Eye (tissue), 1 donor: Measurements from ENCODE around the gene CRHR1.

Experiments
- DNase-seq: peaks from one replicate; pipeline ENCODE4 v3.0.0-alpha.2; 2015

Gene CRHR1

DNA sequence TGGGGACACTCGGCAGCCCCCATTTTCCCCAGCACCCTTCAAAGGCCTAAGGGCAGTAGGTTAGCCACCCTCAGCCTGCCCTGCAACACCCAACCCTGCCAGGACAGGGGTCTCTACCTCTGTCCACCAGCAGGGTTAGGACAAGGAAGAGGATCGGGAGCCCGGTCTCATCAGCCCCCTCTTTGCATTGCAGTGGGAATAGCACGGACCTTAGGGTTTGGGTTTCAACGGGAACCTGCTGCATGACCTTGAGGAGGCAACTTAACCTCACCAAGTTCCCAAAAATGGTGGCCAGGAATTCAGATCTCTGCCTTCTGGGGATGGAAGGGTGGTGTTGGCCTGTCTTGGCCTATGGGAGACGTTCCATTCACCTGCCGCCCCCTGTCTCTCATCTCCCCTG is 40.4 kb downstream of the CRHR1 start:
- no peak for DNase-seq

GRCh38 chr17:45824901-45825492 is 40.9 kb downstream of the CRHR1 start:
- peak; percentile 42 for DNase-seq

GRCh38 chr17:45825792-45826191 is 41.7 kb downstream of the CRHR1 start:
- DNase-seq, result no peak

GRCh38 chr17:45826919-45827588 is 42.9 kb downstream of the CRHR1 start:
- no peak for DNase-seq

- DNase-seq, result no peak
Observed at GRCh38 chr17:45828171-45828570, 44.1 kb downstream of the CRHR1 start.

DNA sequence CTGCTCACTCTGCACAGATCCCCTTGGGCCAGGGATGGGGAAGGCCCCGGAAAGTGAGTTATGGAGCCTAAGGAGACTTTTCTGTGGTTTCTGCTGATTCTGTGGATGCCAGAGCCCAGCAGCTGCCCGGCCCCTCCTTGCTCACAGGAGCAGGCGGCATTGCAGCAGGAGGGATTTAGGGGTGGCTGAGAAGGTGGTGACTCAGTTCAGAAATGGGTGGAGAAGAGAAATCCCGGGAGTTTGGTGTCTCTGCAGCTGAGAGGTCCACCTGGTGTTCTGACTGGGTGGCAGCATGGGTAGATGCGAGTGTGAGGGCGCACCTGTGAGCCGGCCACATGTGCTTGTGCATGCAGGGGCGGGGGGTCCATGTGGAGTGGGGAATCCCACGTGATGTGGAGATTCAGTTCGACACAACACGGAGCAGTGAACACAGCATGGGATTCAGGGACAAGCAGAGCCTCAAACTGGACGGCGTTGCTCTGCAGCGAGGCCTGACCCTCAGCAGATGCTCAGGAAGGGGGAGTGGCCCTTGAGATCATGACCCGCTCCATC is 44.5 kb downstream of the CRHR1 start:
- DNase-seq, result no peak

DNA sequence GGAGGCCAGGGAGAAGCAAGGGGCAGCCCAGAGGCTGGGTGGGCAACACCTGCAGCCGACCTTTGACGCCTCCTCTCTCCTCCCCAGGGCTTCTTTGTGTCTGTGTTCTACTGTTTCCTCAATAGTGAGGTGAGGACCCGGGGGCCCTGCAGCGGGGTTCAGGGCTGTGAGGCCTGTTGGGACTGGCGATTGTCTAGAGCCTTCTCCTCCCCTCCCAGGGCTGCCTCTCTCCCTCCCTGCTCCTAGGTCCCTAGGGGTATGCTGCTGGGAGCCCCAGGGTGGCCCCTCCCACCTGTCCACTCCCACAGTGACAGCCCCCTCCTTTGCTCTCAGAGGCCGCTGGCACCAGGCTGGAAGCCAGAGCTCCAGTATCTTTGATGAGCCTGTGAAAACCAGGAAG is 49.8 kb downstream of the CRHR1 start:
- no peak for DNase-seq

- no peak for DNase-seq
Observed at GRCh38 chr17:45834471-45835396, 50.6 kb downstream of the CRHR1 start.

DNA sequence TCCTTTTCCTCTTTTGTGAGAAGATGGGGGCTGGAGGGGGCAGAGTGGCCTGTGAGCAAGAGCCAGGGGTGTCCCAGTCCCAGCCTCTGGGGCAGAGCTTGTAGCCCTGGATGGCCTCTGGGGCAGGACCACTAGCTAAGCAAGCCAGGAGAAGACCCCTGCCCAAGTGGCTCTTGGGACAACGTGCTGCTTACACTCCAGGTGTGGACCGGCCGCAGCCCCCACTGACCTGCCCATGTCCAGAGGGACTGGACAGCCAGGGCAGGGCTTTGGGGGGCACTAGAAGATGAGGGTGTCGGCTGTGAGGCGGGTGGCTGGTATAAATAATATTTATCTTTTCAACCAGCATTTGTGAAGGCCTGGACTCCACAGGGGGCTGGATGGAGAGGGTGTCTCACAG is 51.4 kb downstream of the CRHR1 start:
- DNase-seq, result no peak

GRCh38 chr17:45836047-45837044 is 52.2 kb downstream of the CRHR1 start:
- no peak for DNase-seq

DNA sequence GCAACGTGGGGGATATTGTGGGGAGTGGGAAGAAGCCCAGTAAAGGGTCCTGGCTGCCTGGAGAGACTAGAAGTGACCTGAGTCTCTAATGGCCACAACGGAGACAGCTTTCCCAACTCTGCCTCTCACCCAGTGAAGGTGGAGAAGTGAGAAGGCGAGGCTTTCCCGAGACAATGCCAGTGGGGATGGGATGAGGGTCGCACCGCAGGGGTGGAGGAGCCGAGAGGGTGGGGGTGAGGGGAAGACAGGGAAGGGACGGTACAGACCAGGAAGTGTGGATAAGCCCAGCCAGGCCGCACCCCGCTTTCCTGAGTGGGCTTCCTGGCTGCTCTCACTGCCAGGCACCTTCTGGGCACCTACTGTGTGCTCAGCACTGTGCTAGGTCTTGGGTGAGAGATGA is 53.1 kb downstream of the CRHR1 start:
- DNase-seq, result no peak

GRCh38 chr17:45837603-45838002 is 53.5 kb downstream of the CRHR1 start:
- no peak for DNase-seq

DNA sequence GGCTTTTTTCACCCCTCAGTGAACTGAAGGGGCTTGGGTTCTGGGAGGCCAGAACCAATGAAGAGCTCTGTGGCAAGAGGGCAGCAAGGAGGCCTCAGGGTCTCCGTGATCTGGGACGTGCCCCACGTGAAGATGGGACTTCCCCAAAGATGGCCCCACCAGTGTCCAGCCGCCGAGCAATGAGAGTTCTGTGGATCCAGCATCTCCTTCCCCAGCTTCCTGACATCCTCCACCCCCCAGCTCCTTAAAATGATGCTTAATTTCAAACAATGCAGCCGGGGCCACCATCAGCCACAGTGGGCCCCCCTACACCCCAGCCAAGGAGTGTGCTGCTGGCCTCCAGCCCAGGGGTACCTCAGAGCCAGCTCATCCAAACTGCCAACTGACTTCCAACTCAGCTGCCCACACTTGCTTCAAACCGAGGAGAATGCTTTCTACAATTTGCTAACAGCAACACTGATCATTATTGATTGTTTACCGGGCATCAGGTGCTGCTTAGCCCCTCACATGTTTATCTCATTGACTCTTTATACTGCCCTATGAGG is 54.7 kb downstream of the CRHR1 start:
- DNase-seq, result no peak

- DNase-seq, result no peak
Observed at GRCh38 chr17:45839442-45839841, 55.3 kb downstream of the CRHR1 start.

DNA sequence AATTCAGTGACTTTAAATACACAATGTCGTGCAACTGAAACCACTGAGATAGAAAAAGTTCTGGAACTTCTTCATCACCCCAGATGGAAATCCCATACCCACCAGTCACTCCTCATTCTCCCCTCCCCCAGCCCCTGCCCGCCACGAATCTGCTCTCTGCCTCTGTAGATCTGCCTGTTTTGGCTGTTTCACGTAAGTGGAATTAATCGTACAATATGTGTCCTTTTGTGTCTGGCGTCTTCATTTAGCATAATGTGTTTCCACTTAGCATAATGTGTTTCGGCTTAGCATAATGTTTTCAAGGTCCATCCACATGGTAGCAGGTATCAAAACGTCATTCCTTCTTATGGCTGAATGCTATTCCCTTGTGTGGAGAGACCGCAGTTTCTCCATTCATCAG is 57.1 kb downstream of the CRHR1 start:
- peak; percentile 44 for DNase-seq

GRCh38 chr17:45841883-45842525 is 57.9 kb downstream of the CRHR1 start:
- no peak for DNase-seq

DNA sequence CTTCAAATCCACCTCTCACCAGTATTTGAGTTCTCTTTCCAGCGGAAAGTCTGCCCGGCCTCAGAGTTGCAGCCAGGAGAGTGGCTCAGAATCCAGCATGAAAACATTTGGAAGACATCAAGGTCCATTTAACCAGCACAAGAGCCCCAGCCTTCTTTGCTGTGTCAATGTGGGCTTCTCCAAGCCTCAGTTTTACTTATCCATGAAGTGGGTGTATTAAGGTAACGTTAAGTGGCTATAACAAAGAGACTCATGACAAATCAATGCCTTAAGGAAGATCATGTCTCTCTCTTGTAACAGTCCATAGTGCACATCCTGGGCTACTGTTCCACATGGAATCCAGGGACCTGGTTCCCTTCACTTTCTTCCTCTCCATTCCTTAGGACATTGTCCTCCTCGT is 59.6 kb downstream of the CRHR1 start:
- no peak for DNase-seq

DNA sequence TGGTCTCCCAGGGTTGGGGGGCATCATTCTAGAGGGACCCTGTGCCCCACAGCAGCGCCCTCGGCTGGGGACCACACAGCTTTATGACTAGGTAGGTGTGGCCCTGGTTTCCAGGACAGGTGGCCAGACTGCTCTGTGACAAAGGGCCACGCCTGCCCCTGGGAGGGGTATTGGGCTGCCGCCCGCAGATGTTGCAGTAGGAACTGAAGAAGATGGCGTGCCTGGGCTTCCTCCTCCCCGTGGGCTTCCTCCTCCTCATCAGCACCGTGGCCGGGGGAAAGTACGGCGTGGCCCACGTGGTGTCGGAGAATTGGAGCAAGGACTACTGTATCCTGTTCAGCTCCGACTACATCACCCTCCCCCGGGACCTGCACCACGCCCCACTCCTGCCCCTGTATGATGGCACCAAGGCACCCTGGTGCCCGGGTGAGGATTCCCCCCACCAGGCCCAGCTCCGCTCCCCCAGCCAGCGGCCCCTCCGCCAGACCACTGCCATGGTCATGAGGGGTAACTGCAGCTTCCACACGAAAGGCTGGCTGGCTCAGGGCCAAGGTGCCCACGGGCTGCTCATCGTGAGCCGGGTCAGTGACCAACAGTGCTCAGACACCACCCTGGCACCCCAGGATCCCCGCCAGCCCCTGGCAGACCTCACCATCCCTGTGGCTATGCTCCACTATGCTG is 60.7 kb downstream of the CRHR1 start, which contains the start of gene SPPL2C:
SPPL2C (plus strand) TSS at position 187 of the 681 bp plus-strand sequence; CDS start at position 213, 26 bp downstream.
- DNase-seq, result no peak

DNA sequence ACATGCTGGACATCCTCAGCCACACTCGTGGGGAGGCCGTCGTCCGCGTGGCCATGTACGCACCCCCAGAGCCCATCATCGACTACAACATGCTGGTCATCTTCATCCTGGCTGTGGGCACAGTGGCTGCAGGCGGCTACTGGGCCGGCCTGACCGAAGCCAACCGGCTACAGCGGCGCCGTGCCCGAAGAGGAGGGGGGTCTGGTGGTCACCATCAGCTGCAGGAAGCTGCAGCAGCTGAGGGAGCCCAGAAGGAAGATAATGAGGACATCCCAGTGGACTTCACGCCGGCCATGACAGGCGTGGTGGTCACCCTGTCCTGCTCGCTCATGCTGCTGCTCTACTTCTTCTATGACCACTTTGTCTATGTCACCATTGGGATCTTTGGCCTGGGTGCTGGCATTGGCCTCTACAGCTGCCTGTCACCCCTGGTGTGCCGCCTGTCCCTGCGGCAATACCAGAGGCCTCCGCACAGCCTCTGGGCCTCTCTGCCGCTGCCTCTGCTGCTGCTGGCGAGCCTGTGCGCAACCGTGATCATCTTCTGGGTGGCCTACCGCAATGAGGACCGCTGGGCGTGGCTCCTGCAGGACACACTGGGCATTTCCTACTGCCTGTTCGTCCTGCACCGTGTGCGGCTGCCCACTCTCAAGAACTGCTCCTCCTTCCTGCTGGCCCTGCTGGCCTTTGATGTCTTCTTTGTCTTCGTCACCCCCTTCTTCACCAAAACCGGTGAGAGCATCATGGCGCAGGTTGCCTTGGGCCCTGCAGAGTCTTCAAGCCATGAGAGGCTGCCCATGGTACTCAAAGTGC is 61.5 kb downstream of the CRHR1 start:
- no peak for DNase-seq

GRCh38 chr17:45846223-45846622 is 62.1 kb downstream of the CRHR1 start:
- no peak for DNase-seq
